Measurements from ENCODE around the gene CDC42EP4.

DNA sequence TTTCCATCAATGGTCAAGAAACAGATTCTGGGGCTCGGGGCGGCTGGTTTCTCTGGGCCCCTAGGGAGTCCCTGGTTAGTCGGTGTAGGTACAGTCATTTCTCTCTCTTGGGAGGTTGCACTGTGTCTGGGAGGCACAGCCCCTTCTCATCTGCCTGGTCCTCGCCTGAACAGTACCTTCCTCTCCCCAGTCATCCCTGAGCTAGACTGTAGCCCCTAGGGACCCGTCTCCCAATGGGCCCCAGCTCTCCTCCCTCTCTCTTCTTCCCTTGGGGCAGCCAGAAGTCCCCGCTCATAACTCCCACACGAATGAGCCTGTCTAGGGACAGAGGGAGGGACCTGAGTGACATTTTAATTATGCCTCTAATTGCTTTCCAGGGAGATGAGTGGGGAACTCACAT lies 29.9 kb downstream of the CDC42EP4 start:
- TF ChIP-seq, protein P1, sequence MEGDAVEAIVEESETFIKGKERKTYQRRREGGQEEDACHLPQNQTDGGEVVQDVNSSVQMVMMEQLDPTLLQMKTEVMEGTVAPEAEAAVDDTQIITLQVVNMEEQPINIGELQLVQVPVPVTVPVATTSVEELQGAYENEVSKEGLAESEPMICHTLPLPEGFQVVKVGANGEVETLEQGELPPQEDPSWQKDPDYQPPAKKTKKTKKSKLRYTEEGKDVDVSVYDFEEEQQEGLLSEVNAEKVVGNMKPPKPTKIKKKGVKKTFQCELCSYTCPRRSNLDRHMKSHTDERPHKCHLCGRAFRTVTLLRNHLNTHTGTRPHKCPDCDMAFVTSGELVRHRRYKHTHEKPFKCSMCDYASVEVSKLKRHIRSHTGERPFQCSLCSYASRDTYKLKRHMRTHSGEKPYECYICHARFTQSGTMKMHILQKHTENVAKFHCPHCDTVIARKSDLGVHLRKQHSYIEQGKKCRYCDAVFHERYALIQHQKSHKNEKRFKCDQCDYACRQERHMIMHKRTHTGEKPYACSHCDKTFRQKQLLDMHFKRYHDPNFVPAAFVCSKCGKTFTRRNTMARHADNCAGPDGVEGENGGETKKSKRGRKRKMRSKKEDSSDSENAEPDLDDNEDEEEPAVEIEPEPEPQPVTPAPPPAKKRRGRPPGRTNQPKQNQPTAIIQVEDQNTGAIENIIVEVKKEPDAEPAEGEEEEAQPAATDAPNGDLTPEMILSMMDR (conservative IDR thresholded peaks at IDR 0.05; ENCODE audit: low read depth, low read length) = no peak
- TF ChIP-seq EZH2phosphoT487 (IDR thresholded peaks at IDR 0.05; ENCODE audit: borderline replicate concordance, low read length) = no peak
- no peak for TF ChIP-seq EZH2 (IDR thresholded peaks at IDR 0.05; ENCODE audit: low read length, unreplicated experiment)

Data from PC-3 (cell line).